SU-DHL-6 (cell line): ENCODE measurements around the gene SNTG2.

Experiments
- EZH2phosphoT487 ChIP-seq: fragments of 200-600 bp; sonication (generic), shearing (Covaris generic); conservative IDR thresholded peaks from 2 replicates; pipeline ENCODE4 v1.6.1; 2018; ENCODE audit warnings: mild to moderate bottlenecking, antibody characterized with exemption, low read length, moderate library complexity, mixed read lengths
- TF ChIP-seq, protein P1 (sequence below): fragments of 200-600 bp; sonication (generic); IDR thresholded peaks from one replicate; pipeline ENCODE4 v1.5.1; 2017; ENCODE audit warnings: antibody characterized with exemption, mild to moderate bottlenecking, low read length, moderate library complexity; ENCODE audit not compliant: insufficient read depth, poor library complexity, severe bottlenecking

DNA sequence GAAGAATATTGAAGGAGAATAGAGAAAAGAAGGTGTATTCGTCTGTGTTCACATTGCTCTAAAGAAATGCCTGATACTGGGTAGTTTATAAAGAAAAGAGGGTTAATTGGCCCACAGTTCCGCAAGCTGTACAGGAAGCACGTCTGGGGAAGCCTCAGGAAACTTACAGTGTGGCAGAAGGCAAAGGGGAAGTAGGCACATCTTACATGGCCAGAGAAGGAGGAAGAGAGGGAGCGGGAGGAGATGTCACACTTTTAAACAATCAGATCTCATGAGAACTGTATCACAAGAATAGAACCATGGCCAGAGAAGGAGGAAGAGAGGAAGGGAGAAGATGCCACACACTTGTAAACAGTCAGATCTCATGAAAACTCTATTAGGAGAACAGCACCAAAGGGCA is 303.0 kb downstream of the SNTG2 start:
- TF ChIP-seq, protein P1, sequence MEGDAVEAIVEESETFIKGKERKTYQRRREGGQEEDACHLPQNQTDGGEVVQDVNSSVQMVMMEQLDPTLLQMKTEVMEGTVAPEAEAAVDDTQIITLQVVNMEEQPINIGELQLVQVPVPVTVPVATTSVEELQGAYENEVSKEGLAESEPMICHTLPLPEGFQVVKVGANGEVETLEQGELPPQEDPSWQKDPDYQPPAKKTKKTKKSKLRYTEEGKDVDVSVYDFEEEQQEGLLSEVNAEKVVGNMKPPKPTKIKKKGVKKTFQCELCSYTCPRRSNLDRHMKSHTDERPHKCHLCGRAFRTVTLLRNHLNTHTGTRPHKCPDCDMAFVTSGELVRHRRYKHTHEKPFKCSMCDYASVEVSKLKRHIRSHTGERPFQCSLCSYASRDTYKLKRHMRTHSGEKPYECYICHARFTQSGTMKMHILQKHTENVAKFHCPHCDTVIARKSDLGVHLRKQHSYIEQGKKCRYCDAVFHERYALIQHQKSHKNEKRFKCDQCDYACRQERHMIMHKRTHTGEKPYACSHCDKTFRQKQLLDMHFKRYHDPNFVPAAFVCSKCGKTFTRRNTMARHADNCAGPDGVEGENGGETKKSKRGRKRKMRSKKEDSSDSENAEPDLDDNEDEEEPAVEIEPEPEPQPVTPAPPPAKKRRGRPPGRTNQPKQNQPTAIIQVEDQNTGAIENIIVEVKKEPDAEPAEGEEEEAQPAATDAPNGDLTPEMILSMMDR: no peak
- TF ChIP-seq EZH2phosphoT487: no peak
